Hematopoietic multipotent progenitor cell treated with erythropoietin and hydrocortisone succinate and interleukin-3 and kit ligand, for 8 days (in vitro differentiated cells): Measurements from ENCODE around the gene COL15A1.

Experiments
- DNase-seq: peaks from one replicate; pipeline ENCODE4 v3.0.0-alpha.2; 2015

The COL15A1 gene

DNA sequence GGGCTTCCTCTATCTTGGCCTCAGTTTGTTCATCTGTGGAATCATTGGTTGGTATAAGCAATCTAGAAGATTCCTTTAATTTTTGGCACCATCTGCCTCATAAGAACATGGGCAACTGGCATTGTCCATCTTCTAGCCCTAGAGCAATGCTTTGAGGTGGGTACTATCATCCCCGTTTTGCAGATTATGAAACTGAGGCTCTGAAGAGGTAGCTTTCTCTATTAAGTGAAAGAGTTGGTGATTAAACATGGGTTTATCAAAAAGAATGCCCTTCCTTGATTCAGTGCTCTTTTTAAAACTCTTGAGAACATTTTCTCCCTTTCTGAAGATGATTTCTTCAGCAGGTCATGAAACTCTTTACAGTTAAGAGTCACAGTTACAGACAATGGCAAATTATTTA, 118.8 kb downstream of the COL15A1 start:
- no peak for DNase-seq

DNA sequence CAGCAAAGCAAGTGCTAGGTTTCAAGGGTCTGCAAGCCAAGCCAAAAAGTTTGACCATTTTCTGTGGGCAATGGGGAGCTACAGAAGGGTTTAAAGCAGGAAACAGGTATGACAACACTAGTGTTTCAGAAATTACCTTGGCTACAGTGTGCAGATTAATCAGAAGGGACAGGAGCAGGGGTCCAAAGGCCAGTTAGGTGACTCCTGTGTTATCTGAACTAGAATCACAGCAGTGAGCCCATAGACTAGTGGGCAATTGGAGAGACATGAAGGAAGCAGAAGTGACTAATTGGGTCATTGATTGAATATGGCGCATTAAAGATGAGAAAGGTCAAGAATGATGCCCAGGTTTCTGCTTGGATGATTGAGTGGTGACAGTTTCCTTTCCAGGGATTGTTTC, 119.8 kb downstream of the COL15A1 start:
- DNase-seq: no peak

DNA sequence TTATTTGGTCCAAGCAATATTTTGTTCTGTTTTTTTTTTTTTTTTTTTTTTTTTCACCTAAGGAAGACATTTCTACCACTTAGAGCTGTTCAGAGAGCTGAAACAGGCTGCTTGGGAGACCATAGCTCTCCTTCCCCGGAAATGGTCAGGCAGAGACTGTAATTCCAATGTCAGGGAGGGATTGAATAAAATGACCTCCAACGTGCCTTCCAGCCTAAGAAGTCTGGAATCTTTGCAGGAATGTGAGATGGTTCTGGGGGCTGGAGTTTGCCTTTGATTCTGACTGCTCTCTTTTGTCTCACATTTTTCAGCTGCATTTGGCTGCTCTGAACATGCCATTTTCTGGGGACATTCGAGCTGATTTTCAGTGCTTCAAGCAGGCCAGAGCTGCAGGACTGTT, 122.9 kb downstream of the COL15A1 start:
- DNase-seq: no peak

DNA sequence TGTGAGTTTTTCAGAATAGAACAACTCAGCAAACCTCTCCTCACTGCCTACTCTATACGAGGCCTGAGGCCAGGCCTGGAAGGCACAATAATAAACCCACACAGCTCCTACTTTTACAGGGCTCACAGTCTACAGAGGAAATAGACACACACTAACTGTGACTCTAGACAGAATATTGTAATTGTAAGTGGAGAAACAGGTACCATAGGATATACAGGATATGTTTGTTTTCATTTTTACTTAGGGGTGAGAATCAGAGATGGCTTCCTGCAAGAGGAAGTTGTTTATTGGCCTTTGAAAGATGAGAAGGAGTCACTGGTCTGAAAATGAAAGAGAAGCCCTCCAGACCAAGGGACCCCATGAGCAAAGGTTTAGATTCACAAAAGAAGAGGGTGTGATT, 125.4 kb downstream of the COL15A1 start:
- DNase-seq: no peak

DNA sequence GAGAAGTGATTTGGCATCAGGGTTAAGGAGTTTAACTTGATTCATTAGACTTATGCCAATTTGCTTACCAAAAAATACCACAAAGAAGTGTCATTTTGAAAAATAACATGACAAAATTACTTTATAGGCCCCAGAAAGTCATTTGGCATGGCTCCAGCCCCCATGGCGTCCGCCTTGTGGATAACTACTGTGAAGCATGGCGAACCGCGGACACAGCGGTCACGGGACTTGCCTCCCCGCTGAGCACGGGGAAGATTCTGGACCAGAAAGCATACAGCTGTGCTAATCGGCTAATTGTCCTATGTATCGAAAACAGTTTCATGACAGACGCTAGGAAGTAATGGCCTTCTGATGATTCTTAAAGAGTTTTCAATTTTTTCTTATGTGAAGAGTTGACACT, 125.8 kb downstream of the COL15A1 start:
- no peak for DNase-seq

DNA sequence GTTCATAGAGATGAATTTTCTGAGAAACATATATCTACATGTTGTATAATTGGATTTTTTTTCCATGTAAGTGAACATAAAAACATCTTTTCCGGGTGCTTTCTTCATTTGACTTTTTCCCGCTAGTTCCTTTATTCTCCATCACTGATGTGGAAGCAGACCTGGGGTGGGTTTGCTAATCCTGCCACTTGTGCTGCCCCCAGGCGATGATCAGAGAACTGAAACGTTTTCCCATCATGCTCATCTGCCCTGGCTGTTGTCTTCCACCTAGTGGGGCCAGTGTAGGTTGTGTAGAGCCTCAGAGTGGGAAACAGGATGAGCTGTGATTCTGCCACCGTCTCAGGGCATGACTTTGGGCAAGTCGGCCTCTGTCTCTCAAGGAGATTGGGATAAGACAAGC, 127.0 kb downstream of the COL15A1 start:
- no peak for DNase-seq

DNA sequence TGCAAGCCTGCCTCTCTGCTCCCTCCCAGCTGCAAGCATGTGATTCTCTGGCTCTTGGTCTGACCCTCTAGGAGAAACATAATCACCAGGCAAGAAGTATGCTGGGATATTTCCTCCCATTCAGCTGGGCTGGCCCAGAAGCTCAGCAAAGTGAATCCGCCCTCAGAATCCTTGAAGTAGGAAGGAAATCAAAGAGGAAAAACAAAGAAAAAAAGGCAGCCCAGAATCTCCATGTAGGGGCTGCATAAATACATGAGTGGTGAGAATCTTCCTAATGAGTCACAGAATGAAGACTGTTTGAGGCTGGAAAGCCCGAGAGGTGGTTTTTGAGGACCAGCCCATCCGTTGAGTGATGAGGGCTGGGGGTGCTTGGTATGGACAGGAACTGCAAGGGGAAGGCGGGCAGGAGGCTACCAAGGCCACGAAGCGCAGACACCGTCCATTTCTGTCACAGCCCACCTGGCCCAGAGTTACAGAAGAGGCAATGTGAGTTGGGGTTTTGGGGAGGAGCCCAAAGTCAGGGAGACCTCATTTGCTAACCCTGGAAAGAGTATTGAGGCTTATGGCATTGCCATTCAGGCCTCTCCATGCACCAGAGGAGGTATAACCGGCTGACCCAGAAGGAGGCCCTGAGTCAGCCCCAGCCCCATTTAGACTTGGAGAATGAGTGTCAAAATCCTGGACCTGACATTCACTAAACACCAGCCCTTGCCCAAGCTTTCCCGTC, 127.8 kb downstream of the COL15A1 start:
- no peak for DNase-seq

DNA sequence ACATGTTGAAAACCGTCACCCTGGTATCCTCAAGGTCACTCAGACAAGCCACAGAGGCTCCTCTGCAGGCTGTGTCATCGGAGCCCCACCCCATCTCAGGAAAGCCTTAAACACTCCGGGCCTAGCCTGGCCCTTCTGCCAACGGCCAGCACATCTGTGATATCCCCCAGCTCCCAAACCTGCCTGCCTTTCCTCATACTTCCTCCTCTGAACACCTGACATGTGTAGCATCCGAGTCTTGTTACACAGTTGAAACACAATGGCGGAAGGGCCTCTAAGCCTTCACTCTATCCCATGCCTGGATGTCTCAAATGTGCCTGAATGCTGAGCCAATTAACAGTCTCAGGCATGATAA, 128.3 kb downstream of the COL15A1 start:
- DNase-seq: no peak

DNA sequence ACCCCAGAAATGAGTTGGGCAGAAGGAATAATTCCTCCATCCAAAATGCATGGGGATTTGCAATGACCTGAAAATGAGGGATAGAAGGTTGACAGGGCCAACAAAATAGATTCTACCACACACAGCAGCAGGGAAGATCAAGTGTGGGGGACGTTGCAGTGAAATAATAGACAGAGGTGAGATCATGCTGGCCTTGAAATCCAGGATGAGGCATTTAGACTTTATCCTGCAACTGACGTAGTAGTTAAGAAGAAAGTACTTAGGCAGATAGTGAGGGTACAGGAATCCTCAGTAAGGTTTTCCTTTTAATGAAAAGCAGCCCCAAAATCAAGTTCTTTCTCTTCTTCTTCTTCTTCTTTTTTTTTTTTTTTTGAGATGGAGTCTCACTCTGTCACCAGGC, 129.6 kb downstream of the COL15A1 start:
- DNase-seq: no peak

DNA sequence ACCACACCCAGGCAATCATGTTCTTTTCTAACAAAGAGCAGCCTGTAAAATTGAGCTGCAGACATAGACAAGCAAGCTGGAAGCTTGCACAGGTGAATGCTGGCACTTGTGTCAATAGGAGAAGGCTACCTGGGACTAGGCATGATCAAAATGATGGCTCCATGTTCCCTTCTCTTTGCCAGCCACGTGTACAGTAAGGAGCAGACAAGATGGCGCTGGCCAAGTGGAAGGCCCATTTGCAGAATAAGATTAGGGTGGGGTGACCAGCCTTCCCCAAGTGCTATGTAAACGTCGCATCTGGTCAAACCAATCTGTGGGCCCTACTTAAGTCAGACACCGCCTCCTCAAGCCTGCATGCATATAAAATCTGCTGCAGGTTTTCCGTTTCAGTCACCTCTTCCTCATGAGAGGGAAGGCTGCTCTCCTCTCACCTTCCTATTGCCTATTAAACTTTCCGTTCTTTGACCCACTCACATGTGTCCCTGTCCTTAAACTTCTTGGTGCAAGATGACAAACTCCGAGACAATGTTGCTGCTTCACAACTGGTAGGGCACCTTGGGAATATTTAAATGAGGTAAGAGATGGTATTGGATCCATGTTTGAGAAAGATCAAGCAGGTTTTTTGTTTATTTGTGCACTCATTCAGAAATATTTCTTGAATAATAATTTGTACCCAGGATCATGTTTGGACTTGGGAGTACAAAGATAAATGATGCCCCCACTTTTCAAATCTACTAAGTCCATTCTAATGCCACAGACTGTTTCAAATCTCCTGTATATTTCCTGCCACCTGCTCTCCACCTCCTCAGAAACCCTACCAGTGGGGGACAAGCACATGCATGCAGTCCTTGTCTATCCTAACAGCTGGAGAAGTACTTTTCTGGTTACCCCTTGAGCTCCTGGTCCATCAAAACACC, 130.5 kb downstream of the COL15A1 start:
- peak; percentile 28 for DNase-seq

DNA sequence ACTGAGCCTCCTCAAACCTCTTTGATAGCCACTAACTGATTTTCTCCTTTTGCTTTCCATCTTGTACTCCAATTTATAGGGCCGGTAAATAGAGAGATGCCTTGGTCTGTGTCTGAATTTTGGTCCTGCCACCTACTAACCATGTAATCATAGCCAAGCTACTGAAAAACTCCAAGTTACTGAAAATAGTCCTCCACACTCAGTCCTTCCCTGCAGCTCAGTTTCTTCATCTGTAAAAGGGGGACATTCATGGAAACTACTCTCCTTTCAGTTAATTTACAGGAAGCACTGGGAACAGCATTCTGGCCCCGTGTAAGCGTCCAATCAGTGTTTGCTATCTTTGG, 131.2 kb downstream of the COL15A1 start:
- DNase-seq: no peak

DNA sequence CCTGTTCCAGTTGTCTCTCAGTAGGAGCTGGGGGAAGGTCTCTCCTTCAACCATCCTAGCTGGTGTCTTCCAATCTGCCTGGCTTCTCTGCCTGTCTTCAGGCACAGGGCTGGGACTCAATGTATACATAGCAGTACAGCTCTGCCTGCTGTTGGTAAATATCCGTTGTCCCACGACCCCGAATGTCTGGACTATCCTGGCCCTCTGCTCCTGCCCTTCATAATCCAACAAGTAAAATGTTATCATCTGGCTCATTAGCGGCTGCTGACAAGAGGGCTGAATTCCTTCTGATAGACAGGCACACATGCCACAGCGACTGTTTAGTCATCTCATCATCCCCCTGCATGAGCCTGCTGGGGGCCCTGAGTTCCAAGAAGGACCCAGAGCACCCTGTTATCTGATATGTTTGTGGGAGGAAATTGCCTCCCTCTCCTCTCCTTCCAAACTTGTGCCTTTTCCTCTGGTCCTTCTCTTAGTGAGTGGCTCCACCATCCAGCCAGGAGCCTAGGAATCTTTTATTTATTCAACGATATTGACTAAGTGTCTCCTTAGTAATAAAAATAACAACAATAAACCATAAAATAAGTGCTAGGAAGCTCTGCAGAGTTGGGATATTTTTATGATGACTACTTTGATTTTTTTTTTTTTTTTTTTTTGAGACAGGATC, 131.7 kb downstream of the COL15A1 start:
- DNase-seq: peak; percentile 94

DNA sequence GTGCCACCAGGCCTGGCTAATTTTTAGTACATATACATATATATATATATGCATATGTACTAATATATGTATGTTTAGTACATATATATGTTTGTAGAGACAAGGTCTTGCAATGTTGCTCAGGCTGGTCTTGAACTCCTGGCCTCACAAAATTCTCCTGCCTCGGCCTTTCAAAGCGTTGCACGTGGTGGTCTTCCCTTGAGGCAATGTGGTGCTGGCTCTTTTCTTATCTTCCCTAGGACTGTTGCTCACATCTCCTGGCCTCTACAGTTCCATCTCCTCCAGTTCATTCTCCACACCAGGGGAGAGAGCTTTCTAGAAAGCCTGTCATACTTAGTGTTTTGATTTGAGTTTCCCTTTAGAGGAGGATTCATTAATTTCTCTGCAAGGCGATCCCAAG, 132.3 kb downstream of the COL15A1 start:
- no peak for DNase-seq

DNA sequence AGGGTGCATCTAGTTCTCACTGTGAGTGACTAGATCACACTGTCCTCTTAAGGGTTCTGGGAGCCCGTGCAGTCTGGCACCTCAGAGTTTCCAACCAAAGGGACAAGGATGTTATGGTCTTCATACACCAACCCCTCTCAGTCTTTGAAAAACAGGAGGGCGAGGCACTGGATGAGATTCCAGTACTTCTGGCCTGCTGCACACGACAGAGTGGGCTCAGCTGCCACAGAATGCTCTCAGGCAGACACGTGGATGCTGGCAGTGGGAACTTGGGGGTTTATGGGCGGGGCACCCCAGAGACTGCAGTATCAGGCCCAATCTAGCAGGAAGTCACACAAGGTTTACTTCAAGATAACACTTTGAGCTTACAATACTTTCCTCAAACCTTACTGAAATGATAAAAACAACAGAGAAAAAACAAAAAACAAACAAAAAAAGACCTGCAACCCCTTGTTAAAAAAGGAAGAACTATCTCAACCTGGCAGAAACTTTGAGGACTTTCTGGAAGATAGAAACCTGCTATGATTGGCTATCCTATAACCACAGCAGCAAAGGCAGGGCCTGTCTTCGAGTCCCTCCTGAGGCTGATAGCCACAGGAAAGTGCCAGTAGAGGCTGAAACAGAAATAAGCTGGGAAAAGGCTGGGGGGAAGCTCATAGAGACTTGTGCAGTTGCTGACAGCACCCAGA, 132.9 kb downstream of the COL15A1 start:
- peak; percentile 89 for DNase-seq

DNA sequence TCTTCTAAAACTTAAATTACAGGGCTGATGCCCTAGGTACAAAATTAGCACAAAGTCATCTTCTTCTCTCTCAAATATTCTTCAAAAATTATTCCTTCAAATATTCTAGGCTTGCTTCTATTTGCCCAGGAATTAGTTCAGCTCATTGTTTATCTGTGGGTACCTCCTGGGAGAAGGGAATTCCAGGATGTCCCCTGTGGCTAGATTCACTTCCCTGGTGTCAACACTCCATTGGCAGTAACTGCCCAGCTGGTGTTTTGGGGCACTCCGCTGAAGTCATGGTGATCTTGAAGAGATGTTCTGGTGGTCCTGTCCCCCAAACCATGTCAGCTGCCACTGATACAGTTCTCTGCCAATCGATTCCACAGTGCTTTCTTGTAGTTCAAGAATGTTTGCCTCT, 135.0 kb downstream of the COL15A1 start:
- no peak for DNase-seq

DNA sequence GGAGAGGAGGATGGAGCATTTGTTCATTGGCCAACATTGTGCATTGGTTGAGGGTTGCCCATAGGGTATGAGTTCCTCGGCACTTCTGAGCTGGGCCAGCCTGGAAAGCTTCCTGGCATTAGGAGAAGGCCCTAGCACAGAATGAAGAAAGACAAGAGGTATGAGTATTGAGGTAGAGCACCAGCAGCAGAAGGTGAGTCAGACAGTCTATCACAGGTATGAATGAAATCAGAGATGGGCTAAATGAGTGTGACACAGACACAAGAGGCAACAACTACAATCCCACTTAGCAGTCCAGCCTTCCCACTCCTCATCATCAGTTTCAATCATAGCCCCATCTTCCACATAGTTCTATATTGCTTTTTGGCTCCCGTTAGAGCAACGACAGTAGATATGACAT, 135.8 kb downstream of the COL15A1 start:
- no peak for DNase-seq

DNA sequence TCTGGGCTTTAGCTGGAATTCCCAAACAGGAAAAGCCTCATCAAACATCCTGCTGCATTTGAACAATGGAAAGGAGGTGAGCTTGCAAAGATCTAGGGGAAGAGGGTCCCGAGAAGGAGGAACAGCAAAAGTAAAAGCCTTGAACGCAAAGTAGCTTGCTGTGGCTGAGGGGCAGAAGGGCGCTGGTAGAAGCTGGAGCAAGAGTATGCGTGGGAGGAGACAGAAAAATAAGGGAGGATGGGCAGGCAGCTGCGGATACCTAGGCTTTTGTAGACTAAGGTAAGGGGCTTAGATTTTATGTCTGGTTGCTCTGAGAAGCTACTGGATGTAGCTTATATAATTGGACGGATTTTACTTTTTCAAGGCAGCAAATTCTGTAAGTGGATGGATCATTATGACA, 139.3 kb downstream of the COL15A1 start:
- DNase-seq: no peak

DNA sequence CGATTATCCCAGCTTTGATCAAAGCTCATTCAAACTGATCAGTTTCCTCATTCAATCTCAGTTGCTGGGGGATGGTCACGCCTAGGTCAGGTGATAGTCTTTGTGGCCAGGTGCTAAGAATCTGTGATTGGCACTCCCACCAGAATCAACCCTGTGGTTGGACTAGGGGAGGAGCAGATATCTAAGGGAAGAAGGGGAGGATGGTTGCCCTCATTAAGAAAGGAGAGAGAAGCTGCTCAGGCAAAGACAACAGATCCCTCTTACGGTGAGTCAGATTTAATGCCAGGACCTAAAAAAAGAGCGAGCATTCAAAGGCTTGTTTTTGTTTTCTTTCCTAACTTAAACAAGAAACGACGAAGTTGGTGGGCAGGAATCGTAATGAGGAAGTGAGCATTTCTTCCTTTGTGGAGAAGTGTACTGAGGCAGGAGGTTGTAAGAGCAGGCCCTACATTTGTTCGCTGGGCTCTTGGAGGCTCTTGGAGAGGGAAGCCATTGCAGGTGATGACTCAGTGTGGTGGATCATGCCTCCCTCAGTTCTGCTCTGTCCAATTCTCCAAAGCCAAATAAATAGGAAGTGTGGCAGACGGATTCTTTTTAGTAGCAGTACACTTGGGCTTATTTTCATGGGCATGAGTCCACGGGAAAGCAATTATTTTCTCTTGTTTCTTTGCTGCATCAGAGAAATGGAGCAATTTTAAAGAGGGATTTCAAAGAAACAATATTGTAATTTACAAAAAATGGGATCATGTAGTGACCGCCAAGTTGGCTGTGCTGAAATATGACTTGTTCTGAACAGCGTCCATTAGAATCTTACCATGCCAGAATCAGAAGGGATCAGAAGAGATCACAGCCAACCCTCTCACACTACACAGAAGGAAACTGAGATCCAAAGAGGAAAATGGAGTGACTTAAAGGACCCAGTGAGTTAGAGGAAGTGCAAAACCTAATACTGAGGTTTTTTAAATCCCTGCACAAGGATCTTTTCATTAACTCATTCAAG, 142.5 kb downstream of the COL15A1 start:
- DNase-seq: no peak

DNA sequence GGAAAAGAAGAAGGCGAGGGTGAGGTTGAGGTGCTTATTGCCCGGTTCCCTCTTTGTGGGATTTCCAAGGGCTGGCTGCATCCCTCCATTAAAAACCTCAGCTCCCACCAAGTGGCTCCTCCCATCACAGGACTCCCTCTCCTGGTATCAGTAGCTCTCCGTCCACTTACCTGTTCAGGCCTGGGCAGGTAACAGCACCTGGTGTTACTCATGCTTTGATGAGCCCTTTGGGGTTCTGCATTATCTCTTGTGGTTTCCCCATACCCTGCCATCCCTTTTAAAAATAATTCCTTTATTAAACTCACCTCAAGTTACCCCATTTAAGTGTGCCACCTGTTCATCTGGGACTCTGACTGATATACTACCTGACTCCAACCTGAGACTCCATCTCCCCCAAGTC, 143.8 kb downstream of the COL15A1 start:
- DNase-seq: no peak

DNA sequence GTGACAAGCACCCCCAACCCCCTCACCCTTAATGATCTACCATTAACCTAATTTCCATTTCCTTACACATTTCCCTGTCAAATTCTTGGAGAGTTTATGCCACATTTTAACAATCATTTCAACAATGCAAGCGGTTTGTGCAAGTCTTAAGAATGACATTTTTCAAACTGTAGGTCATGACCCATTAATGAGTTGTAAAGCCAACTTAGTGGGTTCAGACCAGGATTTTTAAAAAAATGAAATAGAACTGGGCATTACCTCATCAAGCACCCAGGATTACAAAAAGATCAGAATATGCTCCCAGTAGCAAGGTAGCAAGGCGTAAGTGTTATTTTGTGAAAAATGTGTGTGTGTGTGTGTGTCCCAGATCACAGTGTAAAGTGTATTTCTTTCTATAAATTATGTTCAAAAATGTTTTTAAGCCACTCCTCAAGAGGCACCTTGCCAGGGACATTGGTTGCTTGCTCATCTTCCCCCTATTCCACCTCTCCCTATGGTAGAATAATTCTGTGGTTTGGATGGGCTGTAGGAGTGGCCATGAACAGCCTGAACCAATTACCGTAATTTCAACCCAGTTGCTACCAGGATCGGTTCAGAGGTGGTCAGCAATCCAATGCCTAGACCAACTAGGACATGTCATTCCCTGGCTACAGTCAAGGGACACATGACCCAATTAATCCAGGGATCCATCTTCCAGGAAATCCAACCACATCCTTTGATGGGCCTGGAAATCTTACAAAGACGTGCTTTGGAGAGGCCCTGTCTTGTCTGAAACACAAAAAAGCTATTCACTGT, 146.8 kb downstream of the COL15A1 start:
- no peak for DNase-seq
